Sigmoid colon (tissue), 4 donors: ENCODE measurements around the gene DOCK8.

Experiments used
- CTCF ChIP-seq, 4 experiments: fragments of 450-650 bp in 3 of 4; fragments of 200-600 bp in 1 of 4; IDR thresholded peaks; one replicate each; pipeline ENCODE4 v1.5.1; 2016 to 2019; ENCODE audit warnings: antibody characterized with exemption in 4 of 4, mild to moderate bottlenecking in 3 of 4, moderate library complexity in 2 of 4
- EP300 ChIP-seq, 4 donors: sonication (generic); formaldehyde crosslinking; IDR thresholded peaks; one replicate each; pipeline ENCODE4 v1.6.1; 2017; ENCODE audit warnings: antibody characterized with exemption in 4 of 4
- POLR2A ChIP-seq, 2 donors: fragments of 450-650 bp; IDR thresholded peaks; one replicate each; pipeline ENCODE4 v1.6.1; 2016; ENCODE audit warnings: antibody characterized with exemption in 2 of 2, mild to moderate bottlenecking in 2 of 2, moderate library complexity in 2 of 2
- POLR2AphosphoS5 ChIP-seq, 4 donors: sonication (generic); formaldehyde crosslinking; IDR thresholded peaks; one replicate each; pipeline ENCODE4 v1.6.1; 2017; ENCODE audit warnings: antibody characterized with exemption in 4 of 4

- no peak for TF ChIP-seq POLR2A (IDR thresholded peaks at IDR 0.05)
- no peak for TF ChIP-seq POLR2AphosphoS5 (IDR thresholded peaks at IDR 0.05)
- no peak for TF ChIP-seq CTCF (IDR thresholded peaks at IDR 0.05)
- TF ChIP-seq EP300 (IDR thresholded peaks at IDR 0.05), result no peak
Measured at GRCh38 chr9:472479-473075, 257.9 kb downstream of the DOCK8 start.
